Neural cell (in vitro differentiated cells): ENCODE results near the gene PTRH1.

Source experiments
- CTCF ChIP-seq: fragments of 450-650 bp; IDR thresholded peaks from 2 replicates; pipeline ENCODE4 v1.5.1; 2014; ENCODE audit warnings: antibody characterized with exemption, mild to moderate bottlenecking, moderate library complexity; ENCODE audit not compliant: poor library complexity, severe bottlenecking
- TAF1 ChIP-seq: IDR thresholded peaks from 2 replicates; pipeline ENCODE4 v1.6.1; 2012; ENCODE audit warnings: low read depth

GRCh38 chr9:127667906-127668305 lies 47.6 kb downstream of the PTRH1 start:
- TF ChIP-seq CTCF = no peak
- no peak for TF ChIP-seq TAF1
